HG02763 (cell line): ENCODE data around the gene TUBB4B.
"Not testable (repeated sequence)": the region's sequence is repeated elsewhere in the genome, so short reads cannot be mapped to it uniquely, and the experiment has no call there.

Experiments
- ATAC-seq: cut with Tn5 transposase; IDR thresholded peaks from one replicate; pipeline ENCODE4 v1.9.1; 2021; ENCODE audit warnings: mild to moderate bottlenecking, moderate library complexity; ENCODE audit not compliant: unreplicated experiment

TUBB4B gene

DNA sequence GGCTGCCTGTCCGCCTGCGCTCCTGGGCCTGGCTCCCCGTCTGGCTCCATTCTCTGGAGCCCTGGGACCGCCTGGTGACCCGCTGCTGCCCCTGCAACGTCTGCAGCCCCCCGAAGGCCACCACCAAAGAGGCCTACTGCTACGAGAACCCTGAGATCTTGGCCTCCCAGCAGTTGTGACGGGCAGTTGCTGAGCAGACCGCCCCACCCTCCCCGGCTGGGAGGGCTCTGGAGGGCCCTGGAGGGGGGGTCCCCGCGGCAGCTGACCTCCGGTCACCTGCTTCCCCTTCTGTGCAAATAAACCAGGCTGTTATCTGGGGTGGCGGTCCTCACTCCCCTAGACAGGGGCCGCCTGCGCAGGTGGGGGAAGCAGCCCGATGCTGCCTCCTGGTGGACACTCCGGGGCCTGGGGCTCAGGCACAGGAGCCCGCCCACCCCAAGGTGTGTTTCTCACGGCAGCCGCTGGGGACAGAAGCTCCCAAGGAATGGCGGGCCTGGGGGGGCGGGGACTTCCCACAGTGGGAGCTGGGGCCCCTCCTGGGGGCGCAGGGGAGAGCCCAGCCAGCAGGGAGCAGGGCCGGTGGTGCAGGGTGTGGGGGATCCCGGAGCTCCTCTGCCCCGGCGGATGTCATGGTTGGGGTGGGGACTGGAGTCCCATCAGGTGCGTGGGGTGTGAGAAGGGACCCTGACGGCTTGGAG is 4.7 kb upstream of the TUBB4B start:
- ATAC-seq, result no peak

DNA sequence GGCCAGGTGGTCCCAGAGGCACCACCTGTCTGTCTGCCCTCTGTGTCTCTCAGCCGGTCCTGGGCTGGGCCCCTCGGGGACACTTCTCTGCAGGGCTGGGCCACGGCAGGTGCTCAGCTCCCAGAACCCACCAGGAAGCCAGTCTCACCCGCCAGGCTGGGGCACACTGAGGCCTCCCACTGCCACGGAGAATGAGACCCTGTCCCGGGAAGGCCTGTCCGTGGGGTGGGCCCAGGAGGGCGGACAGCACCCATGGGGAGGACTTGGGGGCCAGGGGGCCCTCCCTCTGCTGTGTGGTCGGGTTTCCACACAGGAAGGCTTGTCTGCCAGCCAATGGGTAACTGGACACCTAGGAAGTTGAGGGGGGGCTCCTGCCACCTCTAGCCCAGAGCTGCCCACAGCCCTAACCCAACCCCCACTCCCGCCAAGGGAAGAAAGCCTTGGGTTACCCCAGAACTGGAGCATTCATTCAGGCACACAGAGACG is 4.1 kb upstream of the TUBB4B start:
- no peak for ATAC-seq

DNA sequence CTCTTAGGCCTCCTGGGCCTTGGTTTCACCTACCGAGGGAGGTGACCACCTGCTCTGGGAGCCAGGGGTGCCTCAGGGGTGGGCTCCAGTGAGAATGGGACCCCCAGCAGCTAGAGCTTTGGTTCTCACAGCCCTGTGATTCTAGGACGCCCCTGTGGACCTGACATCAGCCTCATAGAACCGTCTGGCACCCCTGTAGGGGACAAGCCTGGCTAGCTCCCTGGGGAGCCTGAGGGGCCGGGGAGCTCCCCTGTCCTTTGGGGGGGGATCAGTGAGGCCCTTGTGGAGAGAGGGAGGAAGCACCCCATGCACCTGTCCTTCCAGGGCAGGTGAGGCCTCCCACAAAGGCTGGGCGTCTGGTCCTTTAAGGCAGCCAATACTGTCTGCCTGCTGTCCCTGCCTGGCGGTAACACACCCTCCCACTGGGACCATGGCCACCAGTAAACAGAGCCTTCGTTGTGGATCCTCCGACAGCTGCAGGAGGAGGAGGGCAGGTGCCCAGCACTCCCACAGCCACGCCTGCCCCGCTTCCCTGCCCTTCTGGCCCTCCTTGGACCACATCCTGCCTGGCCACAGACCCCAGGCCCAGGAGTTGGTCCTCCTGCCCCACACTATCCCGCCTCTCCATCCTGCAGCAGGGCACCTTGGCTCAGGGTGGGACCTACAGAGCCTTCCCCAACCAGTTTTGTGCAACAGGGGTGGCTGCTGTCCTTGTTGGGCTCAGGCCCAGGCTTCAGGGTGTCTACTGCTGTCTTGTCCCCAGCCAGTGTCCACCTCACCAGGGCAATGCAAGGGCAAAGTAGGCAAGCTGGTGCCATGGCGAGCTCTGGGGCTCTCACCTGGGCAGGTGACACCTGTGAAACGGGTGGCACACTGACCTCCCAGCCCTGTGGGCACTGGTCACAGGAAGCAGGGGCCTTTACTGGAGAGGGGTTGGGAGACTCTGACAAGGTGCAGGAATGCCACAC is 3.0 kb upstream of the TUBB4B start:
- ATAC-seq, result no peak

DNA sequence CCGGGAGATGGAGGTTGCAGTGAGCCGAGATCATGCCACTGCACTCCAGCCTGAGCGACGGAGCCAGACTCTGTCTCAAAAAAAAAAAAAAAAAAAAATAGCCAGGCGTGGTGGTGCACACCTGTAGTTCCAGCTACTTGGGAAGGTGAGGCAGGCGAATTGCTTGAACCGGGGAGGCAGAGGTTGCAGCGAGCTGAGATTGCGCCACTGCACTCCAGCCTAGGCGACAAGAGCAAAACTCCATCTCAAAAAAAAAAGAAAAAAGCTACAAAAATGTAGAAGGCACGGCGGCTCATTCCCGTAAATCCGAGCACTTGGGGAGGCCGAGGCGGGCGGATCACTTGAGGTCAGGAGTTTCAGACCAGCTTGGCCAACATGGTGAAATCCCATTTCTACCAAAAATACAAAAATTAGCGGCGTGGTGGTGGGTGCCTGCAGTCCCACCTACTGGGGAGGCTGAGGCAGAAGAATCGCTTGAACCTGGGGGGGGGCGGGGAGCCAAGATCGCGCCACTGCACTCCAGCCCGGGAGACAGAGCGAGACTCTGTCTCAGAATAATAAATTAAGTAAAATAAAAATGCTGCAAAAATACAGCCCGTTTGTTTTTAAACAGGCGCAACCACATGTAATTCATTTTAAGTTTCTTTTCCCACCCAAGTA is 1.4 kb upstream of the TUBB4B start:
- ATAC-seq, result not testable (repeated sequence)

DNA sequence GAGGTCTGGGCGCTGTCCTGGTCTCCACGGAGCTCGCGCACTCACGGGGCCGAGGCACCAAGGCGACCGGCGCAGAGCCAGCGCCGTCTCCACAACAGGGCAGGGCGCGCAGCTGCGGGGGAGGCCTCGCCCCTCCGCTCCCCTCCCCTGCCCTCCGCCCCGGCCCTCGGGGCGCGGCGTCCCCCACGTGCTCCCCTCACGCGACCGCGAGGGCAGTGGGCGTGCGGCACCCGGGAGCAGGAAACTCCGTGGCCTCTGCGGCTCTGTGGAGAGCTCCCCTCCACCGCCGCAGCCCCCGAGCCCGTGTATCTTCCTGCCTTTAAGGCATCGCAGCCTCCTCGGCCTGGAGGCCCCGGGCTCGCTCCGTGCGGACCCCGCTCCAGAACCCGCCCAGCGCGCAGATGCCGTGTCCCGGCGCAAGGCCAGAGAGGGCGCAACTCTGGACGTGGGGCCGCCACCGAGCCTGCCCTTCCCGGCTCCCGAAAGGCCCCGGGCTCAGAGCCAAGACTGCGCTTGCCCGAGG is 708 bp upstream of the TUBB4B start:
- peak; percentile 21 for ATAC-seq

DNA sequence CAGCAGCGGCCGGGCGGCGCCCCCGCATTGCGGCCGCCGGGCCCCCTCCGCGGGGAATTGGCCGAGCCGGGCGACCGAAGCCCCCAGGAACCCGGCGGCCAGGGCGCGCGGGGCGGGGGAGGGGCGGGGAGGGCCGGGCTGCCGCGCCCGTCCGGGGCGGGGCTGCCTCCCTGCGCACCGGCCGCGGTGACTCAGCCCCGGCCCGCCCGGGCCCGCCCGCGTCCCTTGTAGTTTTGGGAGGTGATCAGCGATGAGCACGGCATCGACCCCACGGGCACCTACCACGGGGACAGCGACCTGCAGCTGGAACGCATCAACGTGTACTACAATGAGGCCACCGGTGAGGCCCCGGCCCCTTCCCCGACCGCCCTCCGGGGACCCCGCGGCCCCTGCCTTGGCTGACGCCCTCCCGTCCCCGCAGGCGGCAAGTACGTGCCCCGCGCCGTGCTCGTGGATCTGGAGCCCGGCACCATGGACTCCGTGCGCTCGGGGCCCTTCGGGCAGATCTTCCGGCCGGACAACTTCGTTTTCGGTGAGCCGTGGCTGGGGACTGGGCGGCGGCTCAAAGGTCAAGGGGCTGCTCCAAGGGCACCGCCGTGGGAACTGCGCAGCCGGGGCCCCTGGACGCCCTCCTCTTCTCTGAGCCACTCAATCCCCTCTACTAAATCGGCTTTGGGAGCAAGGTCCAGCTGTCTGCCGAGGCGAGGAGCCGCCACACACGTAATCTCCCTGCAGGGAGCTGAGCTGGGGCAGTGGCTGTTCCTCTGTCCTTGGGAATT is 592 bp downstream of the TUBB4B start:
- no peak for ATAC-seq

DNA sequence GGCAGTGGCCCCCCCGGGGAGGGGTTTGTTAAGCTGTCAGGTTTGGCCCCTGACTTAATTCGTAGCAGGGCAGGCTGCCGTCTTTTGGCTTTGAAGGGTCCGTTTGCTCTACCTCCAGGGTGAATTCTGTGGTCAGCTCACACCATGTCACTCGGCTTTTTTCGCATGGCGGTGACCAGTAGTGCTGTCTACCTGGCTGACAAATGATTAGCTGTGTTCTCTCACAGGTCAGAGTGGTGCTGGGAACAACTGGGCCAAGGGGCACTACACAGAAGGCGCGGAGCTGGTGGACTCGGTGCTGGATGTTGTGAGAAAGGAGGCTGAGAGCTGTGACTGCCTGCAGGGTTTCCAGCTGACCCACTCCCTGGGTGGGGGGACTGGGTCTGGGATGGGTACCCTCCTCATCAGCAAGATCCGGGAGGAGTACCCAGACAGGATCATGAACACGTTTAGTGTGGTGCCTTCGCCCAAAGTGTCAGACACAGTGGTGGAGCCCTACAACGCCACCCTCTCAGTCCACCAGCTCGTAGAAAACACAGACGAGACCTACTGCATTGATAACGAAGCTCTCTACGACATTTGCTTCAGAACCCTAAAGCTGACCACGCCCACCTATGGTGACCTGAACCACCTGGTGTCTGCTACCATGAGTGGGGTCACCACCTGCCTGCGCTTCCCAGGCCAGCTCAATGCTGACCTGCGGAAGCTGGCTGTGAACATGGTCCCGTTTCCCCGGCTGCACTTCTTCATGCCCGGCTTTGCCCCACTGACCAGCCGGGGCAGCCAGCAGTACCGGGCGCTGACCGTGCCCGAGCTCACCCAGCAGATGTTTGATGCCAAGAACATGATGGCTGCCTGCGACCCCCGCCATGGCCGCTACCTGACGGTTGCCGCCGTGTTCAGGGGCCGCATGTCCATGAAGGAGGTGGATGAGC is 1.4 kb downstream of the TUBB4B start:
- no peak for ATAC-seq

DNA sequence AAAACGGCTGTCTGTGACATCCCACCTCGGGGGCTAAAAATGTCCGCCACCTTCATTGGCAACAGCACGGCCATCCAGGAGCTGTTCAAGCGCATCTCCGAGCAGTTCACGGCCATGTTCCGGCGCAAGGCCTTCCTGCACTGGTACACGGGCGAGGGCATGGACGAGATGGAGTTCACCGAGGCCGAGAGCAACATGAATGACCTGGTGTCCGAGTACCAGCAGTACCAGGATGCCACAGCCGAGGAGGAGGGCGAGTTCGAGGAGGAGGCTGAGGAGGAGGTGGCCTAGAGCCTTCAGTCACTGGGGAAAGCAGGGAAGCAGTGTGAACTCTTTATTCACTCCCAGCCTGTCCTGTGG is 2.2 kb downstream of the TUBB4B start:
- ATAC-seq, result not testable (repeated sequence)

DNA sequence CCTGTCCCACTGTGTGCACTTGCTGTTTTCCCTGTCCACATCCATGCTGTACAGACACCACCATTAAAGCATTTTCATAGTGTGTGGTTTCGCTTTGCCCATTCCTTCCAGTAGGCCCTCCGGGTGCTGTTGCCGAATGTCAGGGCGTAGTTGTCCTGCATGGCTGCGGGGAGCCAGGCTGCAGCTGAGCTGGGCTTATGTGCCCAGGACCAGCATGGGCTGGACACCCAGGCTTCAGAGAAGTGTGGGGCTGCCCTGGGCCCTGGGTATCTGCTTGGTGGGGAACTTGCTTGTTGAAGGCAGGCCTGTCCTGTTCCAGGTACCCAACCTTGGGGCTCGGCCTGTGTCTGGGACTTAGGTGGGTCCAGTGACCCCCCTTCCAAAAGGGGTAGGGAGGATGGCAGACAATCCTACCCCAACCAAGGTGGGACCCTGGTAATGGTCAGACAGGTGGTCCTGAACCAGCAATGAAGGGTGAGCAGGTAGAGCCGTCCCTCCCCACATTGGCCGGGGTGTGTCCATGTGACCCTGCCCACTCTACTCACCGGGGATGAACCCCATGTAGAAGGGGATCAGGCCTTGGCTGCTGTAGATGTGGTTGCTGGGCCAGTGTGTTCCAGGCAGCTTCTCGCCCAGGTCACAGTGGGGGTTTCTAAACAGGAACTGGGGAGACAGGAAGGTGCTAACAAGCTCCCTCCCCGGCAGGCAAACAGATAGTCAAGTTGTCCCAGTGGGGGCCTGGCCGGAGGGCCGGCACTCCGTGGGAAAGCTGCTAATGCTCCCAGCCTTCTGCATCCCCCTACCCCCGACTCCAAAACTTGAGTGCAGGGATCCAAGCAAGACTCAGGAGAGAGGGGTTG is 2.8 kb downstream of the TUBB4B start:
- no peak for ATAC-seq

DNA sequence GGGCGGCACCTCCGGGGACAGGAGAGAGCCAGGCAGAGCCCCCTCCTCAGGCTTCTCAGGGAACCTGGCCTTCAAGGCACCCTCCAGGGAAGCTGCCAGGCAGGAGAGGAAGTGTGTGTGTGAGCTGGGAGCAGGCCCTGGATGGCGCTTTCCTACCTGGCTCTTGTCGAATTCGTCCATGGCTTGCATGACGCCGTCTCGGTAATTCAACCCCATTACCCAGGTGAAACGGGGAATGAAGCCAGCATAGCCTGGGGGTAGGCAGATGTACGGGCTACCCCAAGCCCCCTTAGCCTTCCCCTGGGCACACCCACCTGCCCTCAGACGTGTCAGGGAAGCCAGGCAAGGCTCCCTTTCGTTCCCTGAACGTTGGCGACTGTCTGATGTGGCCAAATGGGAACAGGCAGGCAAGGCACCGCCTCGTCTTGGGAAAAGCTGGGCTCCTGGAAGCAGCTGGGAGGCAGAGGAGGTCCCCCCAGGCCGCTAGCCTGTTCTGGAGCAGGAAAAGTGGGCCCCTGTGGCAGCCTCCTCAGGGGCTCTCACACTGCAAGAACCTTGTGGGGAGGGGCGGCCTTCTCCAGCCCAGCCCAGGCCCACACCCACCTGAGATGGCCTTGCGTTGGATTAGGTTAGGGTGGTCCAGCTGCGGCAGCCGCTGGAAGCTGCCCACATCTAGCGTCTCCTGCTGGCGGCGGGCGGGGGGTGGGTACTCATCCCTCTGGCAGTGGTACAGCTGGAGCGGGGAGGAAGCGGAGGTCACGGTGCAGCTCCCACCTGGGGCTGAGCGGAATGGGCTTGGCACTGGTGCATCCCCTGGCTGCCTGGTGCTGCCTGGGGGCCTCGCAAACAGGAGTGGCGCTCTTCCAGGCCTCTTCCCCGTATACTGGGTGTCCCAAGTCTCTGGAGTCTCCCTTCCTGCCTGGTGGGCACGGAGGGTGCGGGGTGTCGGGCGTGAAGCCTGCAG is 3.7 kb downstream of the TUBB4B start:
- no peak for ATAC-seq

DNA sequence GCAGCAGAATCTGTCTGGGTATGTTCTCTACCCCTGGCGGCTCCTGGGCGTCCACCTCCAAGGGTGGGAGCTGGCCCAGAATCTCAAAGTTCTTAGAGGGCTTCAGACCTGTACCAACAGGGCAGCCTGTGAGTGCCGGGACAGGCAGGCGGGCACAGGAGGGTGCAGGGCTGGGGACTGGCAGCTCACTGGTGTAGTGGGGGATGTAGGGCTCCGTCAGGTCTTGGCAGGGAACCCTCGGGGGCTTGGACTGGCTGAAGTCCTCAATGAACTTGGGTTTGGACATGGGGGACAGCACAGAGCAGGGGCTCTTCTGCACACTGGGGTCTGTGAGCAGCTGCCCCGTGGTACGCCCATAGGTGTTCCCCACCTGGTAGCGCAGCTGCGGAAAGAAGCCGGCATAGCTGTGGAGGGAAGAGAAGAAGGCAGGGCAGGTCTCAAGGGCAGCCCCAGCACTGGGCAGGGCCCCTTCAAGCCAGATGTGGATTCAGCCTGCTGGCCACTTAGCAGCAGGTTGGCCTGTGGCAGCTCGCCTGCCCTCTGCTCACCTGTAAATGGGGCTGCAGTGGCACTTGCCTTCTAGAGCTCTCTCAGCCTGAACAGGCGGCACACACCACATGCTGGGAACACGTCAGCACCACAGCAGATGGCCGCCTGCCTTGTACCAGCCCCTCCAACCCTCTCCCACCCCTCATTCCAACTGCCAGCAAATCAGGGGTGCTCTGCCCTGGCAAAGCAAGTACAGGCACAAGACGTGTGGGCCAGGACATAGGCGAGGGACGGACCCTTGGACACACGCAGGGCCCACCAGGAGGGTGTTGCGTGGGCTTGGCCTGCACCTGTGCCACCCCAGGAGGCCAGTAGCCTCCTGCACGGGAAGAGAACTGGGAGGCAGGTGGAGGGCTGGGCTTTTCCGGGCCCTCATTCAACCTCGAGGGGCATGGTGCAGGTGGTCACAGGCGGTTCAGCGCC is 4.6 kb downstream of the TUBB4B start:
- ATAC-seq, result no peak

DNA sequence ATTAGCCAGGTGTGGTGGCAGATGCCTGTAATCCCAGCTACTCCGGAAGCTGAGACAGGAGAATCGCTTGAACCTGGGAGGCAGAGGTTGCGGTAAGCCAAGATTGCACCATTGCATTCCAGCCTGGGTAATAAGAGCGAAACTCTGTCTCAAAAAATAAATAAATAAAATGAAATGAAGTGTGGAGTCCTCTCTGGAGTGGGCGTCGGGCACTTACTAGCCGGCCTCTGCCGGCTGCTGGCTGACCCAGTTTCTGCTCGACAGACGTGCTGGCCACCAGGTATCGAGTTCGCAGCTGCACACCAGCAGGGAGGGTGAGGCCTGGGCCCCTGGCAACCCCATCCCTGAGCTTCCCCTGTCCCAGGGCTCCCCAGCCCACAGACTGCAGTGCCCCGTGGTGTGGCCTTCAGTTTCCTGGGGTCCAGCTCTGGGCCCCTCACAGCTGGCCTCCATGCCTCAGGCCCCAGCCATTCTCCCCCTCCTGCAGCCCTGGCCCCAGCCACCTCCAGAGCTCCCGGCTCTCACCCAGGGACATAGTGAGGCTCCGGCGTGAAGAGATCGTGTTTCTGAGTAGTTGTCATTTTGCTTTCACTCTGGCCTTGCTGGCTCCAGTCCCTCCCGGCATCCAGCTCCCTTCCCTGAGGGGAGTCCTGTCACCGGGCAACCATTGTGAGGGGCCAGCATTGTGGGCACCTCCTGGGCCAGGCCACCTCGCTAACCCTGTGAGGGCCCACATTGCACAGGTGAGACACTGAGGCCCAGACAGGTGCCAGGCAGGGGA is 6.2 kb downstream of the TUBB4B start:
- no peak for ATAC-seq

DNA sequence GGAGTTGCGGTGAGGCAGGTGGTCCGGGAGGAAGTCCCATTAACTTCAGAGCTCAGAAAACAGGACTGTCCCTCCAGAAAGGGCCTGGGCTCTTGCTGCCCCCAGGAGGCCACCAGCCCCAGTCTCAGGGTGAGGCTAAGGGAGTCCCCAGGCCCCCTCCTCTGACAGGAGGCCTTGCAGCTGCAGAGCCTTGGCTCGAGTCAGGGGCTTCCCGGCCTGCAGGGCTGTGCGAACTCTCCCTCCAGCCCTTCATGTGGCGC is 6.8 kb downstream of the TUBB4B start:
- ATAC-seq, result no peak

DNA sequence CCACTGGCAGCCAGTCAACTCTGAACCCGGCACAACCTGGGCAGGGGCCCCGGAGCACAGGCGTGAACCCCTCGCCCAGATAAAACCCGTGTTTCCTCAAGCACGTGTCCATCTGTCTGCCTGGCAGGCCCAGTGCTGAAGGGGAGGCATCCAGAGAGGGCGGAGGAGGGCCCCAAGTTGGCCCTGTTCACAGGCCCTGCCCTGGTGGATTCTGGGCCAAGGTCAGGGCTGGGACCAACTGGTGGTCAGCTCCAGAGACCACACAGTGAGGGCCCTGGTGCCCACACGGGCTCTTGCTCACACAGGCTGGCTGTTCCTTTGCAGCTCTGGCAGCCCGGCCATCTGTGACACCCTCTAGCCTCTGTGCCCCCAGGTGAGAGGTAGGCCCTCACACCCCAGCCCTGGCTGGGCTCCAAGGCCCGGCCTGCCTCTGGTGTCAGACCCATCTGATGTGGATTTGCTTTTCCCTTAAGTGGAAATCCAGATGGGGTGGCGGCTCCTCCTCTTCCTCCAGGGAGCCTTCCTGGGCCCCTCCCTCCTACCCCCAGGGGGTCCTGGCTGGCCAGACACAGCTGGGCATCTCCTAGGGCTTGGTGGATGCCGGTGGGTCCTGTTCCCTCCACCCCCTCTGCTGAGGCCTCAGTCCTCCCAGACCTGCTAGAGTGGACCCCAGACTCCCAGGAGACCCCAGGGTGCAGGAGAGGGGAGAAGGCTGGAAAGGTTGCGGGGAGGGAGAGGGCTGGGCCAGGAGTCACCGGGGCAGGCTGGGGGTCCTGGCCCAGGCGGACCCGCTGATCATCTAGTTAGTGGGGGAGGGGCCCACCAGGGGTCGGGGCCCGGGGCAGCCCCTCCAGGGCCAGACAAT is 9.5 kb downstream of the TUBB4B start:
- ATAC-seq, result no peak

DNA sequence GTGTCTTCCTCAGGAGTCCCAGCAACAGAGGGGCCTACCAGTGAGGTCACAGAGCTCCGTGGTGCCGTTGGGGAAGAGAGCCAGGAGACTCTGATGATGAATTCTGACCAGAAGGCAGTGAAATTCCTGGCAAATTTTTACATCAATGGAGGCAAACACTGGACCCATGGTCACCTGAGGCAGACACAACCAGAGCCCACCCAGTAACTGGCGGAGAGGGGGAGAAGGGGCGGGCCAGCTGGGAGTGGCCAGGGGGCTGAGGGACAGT is 10.0 kb downstream of the TUBB4B start, which contains the start of gene STPG3:
STPG3 (plus strand) TSS at position 93 of the 268 bp plus-strand sequence; CDS start at position 94, 1 bp downstream.
- ATAC-seq, result no peak
